ENCODE measurements around the gene ADAMTS14.

- TF ChIP-seq PKNOX1 (IDR thresholded peaks at IDR 0.05) (no peak), FOXM1 (IDR thresholded peaks at IDR 0.05; ENCODE audit: borderline replicate concordance) (no peak), LEF1 (IDR thresholded peaks at IDR 0.05; ENCODE audit: borderline replicate concordance) (no peak), SP1 (IDR thresholded peaks at IDR 0.05) (no peak), HDGF (IDR thresholded peaks at IDR 0.05; ENCODE audit: borderline replicate concordance) (no peak), ELF4 (IDR thresholded peaks at IDR 0.05) (no peak), ARNT (IDR thresholded peaks at IDR 0.05) (no peak), BHLHE40 (IDR thresholded peaks at IDR 0.05; ENCODE audit: borderline replicate concordance) (no peak), FOXA1 (IDR thresholded peaks at IDR 0.05) (no peak)
Measured at GRCh38 chr10:70748305-70748704, 76.0 kb downstream of the ADAMTS14 start.

All from HEK293T (cell line).